Natural killer cell (primary cell): ENCODE data around the gene TSPAN18. TPM values are rescaled to one million over a fixed set of nuclear protein-coding genes. Genes with fewer than 3 reads are reported as not detected.

ENCODE experiments used
- ATAC-seq, 3 donors: fragments of 150-1000 bp in 2 of 3; fragments of 200-7000 bp in 1 of 3; cut with Tn5 transposase; 1 replicate in 1 of 3; 2 replicates in 2 of 3; pipeline ENCODE4 v1.10.0; 2021; ENCODE audit warnings: mild to moderate bottlenecking in 2 of 3, moderate library complexity in 2 of 3
- DNase-seq, 2 donors: peaks; one replicate each; pipeline versions ENCODE4 v3.0.0 to v3.0.0-alpha.2; 2013 to 2021; ENCODE audit warnings: mixed read lengths in 1 of 2
- H3K27ac ChIP-seq: one replicate; pipeline ENCODE4 v1.5.1; 2013; ENCODE audit warnings: mild to moderate bottlenecking, low read length
- H3K27me3 ChIP-seq: one replicate; pipeline ENCODE4 v1.6.1; 2013; ENCODE audit warnings: low read length; ENCODE audit not compliant: control insufficient read depth, insufficient read depth
- H3K36me3 ChIP-seq: one replicate; pipeline ENCODE4 v1.6.1; 2013; ENCODE audit warnings: low read length; ENCODE audit not compliant: control insufficient read depth, insufficient read depth
- H3K4me1 ChIP-seq: one replicate; pipeline ENCODE4 v1.6.1; 2013; ENCODE audit warnings: low read length; ENCODE audit not compliant: control insufficient read depth, insufficient read depth
- H3K4me3 ChIP-seq: one replicate; pipeline ENCODE4 v1.5.1; 2013; ENCODE audit warnings: low read length
- H3K9me3 ChIP-seq: one replicate; pipeline ENCODE4 v1.6.1; 2013; ENCODE audit warnings: low read length; ENCODE audit not compliant: control insufficient read depth, insufficient read depth
- H3K27ac Mint-ChIP-seq, 2 donors: one replicate each; pipeline ENCODE4 v1.8.0; 2022; ENCODE audit warnings: mild to moderate bottlenecking in 2 of 2, mixed read lengths in 2 of 2, moderate library complexity in 1 of 2
- H3K27me3 Mint-ChIP-seq, 2 donors: one replicate each; pipeline ENCODE4 v1.8.0; 2022; ENCODE audit warnings: low read depth in 2 of 2, mixed read lengths in 2 of 2
- H3K36me3 Mint-ChIP-seq: one replicate; pipeline ENCODE4 v1.8.0; 2022; ENCODE audit warnings: mixed read lengths
- H3K4me1 Mint-ChIP-seq, 2 donors: one replicate each; pipeline ENCODE4 v1.8.0; 2022; ENCODE audit warnings: mixed read lengths in 2 of 2
- H3K4me3 Mint-ChIP-seq: one replicate; pipeline ENCODE4 v1.8.0; 2022; ENCODE audit warnings: mild to moderate bottlenecking, moderate library complexity, mixed read lengths
- H3K9me3 Mint-ChIP-seq, 2 donors: one replicate each; pipeline ENCODE4 v1.8.0; 2022; ENCODE audit warnings: mixed read lengths in 2 of 2
- CTCF ChIP-seq: fragments of 200-600 bp; IDR thresholded peaks from one replicate; pipeline ENCODE4 v1.8.0; 2022; ENCODE audit warnings: antibody characterized with exemption
- WGBS: methylation state at CpG from one replicate; pipeline ENCODE4 v1.1.7; 2013; ENCODE audit warnings: missing lambda C conversion rate; ENCODE audit not compliant: insufficient coverage; 5-methylcytosine and 5-hydroxymethylcytosine counted together
- intact Hi-C: fragments of 100-400 bp; cut with micrococcal nuclease; formaldehyde crosslinking; loops from one replicate; pipeline ENCODE4 v1.14.2; 2022
- total RNA-seq, 4 donors: library from RNA; stranded (reverse); fragments of 120-200 nt in 1 of 4; gene quantifications; one replicate each; pipeline versions ENCODE4 v1.2.3 to v1.2.4, GENCODE V29; 2013 to 2022

TSPAN18 gene
- total RNA-seq, 3 donors from 2014 or later (not counting 1 experiment from before 2014, with no cell fraction given): 1.9 to 2.4 (median 2.3) TPM

GRCh38 chr11:44698252-44698912 is 28.4 kb upstream of the TSPAN18 start:
- Mint-ChIP-seq H3K4me3 (no peak overlapping the region), H3K27ac (no peak overlapping the region)
- 88% methylated on average over 12 of the region's 13 CpGs for WGBS

DNA sequence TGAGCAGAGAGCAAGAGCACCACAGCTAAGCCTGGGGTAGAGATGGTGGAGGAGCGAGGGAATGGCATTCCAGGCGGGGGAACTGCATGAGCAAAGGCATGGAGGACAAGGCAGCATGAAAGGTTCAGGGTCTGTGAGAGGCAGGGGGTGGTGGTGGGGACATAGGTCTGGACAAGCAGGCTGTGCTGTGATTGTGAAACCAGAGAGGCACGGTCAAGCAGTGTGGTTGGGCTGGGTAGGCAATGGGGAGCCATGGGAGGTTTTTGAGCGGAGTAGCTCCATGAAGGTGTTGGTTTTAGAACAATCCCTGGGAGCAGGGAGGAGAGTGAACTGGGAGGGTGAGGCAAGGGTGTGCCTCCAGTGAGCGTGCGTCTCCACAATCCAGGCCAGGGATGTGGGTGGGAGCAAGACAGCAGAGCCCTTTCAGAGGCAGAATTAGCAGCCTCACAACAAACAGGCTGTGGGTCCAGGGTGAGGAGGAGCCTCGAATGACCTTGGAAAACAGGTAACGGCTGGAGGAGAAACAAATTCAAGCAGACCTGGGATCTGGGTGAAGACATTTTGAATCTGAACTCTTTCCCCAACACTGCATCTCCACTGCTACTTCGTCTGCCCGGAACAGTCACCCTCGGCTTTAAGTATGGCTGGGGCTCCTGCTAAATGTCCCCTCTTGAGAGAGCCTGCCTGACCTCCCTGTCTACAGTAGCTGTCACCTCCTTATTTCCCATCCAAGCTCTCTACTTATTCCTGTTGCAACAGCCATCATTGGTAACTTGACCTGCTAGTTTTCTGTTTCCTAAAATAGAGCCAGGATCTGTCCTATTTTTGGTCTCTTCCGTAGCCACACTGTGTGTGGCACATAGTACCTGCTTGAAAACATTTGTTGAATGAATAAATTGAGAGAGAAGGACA is 27.0 kb upstream of the TSPAN18 start:
- Mint-ChIP-seq H3K4me1 (no peaks in the 10 kb centered on the region), H3K27ac (no peak overlapping the region), H3K36me3 (no peaks in the 10 kb centered on the region), H3K4me3 (no peak overlapping the region), H3K9me3 (no peaks in the 10 kb centered on the region), H3K27me3 (peaks cover 14 to 27% of the 10 kb centered on the region in 2 donors)
- Histone ChIP-seq H3K27ac (no peak overlapping the region), H3K4me3 (no peak overlapping the region), H3K4me1 (no peaks in the 10 kb centered on the region), H3K36me3 (no peaks in the 10 kb centered on the region), H3K9me3 (no peaks in the 10 kb centered on the region), H3K27me3 (no peaks in the 10 kb centered on the region)
- no peak for TF ChIP-seq CTCF
- intact Hi-C loops: no loop called here
- ATAC-seq: no peak
- no peak for DNase-seq
- 91% methylated on average over 12 of the region's 12 CpGs for WGBS

More at GRCh38 chr11:44698252-44698912, 28.4 kb upstream of the TSPAN18 start:
- intact Hi-C loops: no loop called here
- Mint-ChIP-seq H3K36me3 (no peaks in the 10 kb centered on the region), H3K4me1 (no peaks in the 10 kb centered on the region), H3K9me3 (no peaks in the 10 kb centered on the region), H3K27me3 (peaks cover 14 to 27% of the 10 kb centered on the region in 2 donors)
- ATAC-seq (no peak), DNase-seq (no peak)
- H3K9me3 ChIP-seq: no peaks in the 10 kb centered on the region
- no peaks in the 10 kb centered on the region for H3K4me1 ChIP-seq
- no peak overlapping the region for H3K4me3 ChIP-seq
- TF ChIP-seq CTCF: no peak
- H3K27me3 ChIP-seq: no peaks in the 10 kb centered on the region
- H3K27ac ChIP-seq: no peak overlapping the region
- no peaks in the 10 kb centered on the region for H3K36me3 ChIP-seq

DNA sequence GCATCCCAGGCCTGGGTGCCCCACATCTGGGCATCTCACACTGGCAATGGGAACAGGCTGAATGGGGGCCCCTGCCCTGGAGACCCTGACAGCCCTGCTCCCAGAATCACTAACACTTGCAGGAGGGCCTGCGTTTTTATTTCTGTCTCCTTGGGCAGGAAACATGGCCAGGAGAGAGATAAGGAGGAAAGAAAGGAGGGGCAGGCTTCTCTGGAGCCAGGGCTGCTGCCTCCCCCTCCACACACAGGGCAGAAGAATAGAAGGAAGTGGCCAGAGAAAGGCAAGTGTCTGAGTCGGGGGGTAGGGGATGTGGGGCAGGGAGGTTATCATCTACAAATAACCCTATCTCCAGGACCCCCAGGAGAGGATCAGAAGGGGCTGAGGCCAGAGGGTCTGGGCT is 25.5 kb upstream of the TSPAN18 start:
- H3K4me3 Mint-ChIP-seq: no peak overlapping the region
- 11% methylated on average over 1 of the region's 2 CpGs for WGBS
- H3K9me3 Mint-ChIP-seq: no peaks in the 10 kb centered on the region
- no peak overlapping the region for H3K27ac Mint-ChIP-seq
- intact Hi-C loops: no loop called here
- H3K4me3 ChIP-seq: no peak overlapping the region
- H3K27ac ChIP-seq: no peak overlapping the region
- H3K36me3 Mint-ChIP-seq: no peaks in the 10 kb centered on the region
- no peak for ATAC-seq
- no peaks in the 10 kb centered on the region for H3K4me1 ChIP-seq
- DNase-seq: no peak
- H3K27me3 Mint-ChIP-seq: peaks cover 14 to 27% of the 10 kb centered on the region in 2 donors
- H3K4me1 Mint-ChIP-seq: no peaks in the 10 kb centered on the region
- no peaks in the 10 kb centered on the region for H3K27me3 ChIP-seq
- no peak for TF ChIP-seq CTCF
- no peaks in the 10 kb centered on the region for H3K9me3 ChIP-seq
- no peaks in the 10 kb centered on the region for H3K36me3 ChIP-seq
